ENCODE results near the gene ITGB5.

Gene ITGB5

GRCh38 chr3:124887177-124887931 is at the start of gene ITGB5:
ITGB5 (minus strand) TSS chr3:124887365; CDS start chr3:124887000, 365 bp downstream.
- no peak for DNase-seq (ENCODE audit: low read depth)

GRCh38 chr3:124935794-124936542 is 48.8 kb upstream of the ITGB5 start:
- no peak for DNase-seq (ENCODE audit: low read depth)

- DNase-seq (ENCODE audit: low read depth) = no peak
Observed at GRCh38 chr3:124935264-124935663, 48.1 kb upstream of the ITGB5 start.

- DNase-seq (ENCODE audit: low read depth) = no peak
Observed at GRCh38 chr3:124934577-124934976, 47.4 kb upstream of the ITGB5 start, which contains the start of gene MUC13. MUC13 (minus strand) TSS chr3:124934751; CDS start chr3:124934712, 39 bp downstream.

- DNase-seq (ENCODE audit: low read depth) = peak; percentile 40
Observed at GRCh38 chr3:124928333-124929202, 41.4 kb upstream of the ITGB5 start.

DNA sequence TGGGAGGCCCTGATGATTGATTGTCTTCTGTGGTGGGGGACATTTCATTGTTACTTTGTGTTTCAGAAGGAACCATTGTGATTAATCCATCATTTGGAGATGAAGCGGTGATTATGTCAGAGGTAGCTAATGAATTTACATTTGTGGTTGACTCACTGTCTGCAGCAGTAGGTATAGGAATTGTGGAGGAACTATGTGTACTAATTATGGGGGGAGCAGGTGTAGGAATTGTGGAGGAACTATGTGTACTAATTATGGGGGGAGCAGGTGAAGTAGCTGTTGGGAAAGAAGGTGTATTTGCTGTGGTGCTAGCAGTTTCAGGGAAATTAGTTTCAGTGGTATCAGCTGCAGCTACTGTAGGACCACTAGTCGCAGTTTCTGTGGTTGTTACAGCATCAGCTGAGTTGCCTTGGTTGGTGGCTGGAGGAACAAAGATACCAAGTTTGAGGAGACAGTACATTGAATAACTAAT is 40.4 kb upstream of the ITGB5 start:
- DNase-seq (ENCODE audit: low read depth) = no peak

GRCh38 chr3:124926426-124927101 is 39.4 kb upstream of the ITGB5 start:
- no peak for DNase-seq (ENCODE audit: low read depth)

DNA sequence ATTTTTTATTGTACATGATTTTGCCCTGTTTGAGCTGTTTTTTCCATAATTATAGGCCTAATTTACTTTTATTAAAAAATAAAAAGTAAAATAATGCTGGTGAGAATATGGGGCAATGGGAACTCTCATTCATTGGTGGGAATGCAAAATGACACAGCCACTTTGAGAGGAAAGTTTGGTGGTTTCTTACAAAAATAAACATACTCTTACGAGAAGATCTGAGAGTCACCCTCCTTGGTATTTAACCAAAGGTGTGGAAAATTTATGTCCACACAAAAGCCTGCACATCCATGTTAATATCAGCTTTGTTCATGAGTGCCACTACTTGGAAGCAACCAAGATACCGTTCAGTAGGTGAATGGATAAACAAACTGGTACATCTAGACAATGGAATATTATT is 37.6 kb upstream of the ITGB5 start:
- DNase-seq (ENCODE audit: low read depth) = no peak

DNA sequence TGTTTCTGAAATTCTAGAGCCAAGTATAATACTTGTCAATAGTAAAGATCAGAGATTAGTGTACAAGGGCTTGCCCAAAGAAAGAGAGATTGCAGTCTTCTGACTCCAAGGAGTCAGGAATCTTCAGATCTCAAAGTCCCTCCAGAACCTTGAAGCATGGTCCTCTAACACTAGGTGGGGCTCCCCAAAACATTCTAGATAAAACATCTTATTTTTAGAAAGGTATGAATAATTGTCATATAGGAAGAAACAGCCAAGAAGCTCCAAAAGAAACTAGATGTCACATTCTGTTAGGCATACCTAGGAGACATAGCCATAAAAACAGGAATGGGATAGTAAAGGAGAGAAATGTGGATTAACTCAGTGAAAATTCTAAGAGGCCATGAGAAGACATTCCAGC is 36.7 kb upstream of the ITGB5 start:
- no peak for DNase-seq (ENCODE audit: low read depth)

DNA sequence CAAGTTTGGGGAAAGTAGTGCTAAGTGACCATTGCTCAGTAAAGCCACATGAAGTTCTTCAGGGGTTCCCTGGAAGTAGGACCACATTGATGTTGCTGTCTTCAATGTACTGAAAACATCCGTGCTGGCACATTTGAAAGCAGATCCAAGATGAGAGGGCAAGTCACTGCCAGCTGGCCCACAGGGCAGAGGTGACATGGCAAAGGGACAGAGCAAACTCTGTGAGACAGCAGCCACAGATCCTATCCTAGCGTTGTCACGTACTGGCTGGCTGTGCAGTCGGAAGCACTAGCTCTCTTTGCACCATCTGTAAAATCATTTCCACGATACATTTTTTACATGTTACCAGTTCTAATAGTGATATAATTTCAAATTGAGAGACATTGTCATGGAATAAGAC is 33.6 kb upstream of the ITGB5 start:
- no peak for DNase-seq (ENCODE audit: low read depth)

GRCh38 chr3:124919756-124920155 is 32.6 kb upstream of the ITGB5 start:
- no peak for DNase-seq (ENCODE audit: low read depth)

GRCh38 chr3:124918524-124918923 is 31.4 kb upstream of the ITGB5 start:
- no peak for DNase-seq (ENCODE audit: low read depth)

DNA sequence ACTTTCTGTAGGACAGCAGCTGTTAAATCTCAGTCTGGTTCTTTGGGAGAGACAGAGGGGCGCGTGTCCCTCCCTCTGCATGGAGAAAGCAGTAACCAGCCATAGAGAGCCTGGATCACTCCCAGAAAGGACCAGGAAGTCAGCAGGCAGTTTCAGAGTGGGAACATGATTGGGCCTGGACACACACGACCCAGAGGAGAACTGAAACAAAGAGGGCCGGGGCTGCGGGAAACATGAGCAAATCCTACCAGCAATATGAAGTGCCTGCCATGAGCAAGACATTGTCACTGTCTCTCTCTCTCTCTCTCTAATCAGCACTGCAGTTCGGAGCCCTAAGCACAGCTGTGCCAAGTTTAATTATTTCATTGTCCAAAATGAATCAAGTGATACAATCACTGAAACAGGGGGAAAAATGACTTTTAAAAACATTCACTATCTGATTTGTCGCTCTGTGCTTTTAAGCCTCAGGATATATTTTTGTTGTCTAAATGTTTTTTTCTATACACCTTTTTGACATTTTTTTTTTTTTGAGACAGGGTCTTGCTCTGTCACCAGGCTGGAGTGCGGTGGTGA is 29.8 kb upstream of the ITGB5 start:
- no peak for DNase-seq (ENCODE audit: low read depth)

DNA sequence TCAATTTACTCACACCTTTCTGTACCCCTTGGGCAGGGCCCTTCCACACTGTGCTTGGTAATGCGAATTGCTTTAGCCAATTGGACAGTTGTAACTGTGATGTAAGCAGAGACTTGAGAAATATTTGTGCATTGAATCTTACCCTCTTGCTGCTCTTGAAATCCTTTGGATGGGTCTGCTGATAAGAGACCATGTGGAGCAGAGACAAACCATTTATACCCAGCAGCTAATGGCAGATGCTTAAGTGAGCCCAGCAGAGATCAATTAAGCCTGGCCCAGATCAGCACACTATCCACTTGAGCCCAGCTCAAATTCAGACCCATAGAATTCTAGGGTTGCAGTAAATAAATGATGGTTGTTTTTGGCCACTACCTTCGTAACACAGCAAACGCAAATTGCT is 28.1 kb upstream of the ITGB5 start:
- no peak for DNase-seq (ENCODE audit: low read depth)

DNA sequence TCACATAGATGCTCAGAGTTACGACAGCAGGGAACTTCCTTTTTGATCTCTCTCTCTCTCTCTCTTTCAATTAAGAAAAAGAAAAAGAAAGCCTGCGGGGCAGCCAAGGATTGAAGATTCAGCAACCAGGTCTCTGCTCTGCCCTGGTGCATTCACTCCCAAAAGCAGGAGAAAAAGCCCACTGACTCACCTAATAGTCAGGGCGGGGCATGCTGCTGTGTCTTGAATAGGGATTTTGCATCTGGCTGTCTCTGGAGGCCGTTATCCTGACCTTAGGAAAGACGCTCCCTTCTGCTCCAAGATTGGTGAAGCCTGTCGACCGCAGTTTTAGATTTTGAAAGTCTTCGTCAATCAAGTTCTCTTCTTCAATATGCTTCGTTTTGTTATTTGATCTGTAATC is 20.8 kb upstream of the ITGB5 start:
- no peak for DNase-seq (ENCODE audit: low read depth)

DNA sequence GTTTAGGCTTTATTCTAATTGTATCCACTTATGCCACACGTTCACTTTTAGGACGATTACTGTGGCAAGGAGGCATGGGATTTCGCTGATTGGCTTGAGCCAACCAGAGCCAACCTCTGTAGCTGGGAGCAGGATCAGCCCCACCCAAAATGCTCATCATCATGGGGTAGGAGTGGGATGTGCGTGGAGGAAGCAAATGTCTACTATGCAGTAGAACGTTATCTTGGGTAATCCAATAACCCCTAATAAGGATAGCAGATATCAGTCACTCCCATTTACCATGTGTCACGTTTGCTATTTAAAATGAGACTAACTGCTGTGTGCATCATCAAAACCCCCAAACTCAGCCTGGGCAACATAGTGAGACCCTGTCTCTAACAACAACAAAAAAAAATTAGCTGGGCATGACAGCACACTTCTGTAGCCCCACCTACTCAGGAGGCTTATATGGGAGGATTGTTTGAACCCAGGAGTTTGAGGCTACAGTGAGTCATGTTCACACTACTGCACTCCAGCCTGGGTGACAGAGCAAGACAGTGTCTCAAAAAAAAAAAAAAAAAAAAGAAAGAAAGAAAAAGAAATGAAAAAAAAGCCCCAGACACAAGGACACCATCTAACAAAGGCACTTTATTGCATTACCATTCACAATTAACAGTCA is 17.8 kb upstream of the ITGB5 start:
- DNase-seq (ENCODE audit: low read depth) = no peak

DNA sequence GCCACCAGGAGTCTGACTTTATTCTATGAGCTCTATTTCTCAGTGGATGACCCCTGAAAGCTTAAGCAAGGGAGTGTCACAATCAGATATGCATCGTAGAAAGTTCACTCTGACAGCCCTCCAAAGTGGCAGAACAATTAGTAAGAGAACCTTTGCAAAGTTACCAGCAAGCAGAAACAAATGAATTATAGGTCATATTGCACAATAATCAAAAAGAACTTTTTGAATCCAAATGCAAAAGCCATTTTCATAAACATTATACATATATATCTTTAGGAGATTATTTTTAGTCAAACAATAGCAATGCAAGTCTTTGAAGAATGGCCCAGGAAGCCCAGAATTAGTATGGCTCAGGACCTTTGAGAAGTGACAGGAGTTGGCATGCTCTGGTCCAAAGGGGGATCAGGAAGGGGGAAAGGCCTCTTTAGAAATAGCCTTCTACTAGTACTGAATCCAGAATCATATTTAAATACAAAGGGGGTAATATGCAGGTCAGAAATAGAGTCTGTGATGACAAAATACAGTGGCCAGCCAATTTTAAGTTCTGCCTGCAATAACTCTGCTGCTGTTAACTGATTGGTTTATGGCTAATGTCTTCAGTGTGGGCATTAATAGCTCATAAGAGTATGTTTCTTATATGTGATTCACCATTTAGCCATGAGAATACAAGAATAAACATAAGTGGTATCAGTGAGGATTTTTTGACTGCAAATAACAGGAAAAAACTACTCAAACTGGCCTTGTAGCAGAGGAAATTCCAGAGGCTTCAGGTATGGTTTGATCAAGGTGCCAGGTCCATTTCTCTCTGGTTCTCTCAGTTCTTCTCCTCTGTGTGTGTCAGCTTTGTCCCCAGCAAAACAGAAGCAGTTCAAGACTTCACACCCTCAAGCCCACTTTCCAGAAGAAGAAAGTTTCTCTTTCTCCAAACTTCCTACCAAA is 17.0 kb upstream of the ITGB5 start:
- DNase-seq (ENCODE audit: low read depth) = no peak

DNA sequence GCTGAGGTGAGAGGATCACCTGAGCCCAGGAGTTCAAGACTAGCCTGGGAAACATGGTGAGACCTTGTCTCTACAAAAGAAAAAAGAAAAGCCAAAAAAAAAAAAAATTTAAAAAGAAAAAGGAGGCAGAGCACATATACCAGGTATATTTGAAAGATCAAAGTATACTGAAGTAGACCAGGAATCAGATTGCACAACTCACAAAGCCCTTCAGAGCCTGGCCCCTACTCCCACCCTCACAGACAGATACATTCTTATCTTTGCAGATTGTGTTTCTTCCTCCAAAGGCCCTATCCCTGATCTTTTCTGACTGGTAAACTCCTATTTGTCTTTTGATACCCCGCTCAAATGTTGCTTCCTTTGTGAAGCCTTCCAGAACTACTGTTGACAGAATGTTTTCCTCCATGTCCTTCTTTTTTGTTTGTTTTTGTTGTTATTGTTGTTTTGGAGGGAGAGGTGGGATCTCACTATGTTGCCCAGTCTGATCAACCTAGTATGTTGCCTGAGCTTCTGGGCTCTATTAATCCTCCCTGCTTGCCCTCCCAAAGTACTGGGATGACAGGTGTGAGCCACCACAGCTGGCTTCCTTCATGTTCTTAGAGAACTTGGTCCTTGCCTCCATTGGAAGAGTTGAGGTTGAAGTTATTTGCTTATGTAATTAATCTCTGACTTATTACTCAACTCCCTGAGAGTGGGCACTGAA is 9.8 kb upstream of the ITGB5 start:
- DNase-seq (ENCODE audit: low read depth) = no peak

GRCh38 chr3:124895756-124896155 is 8.6 kb upstream of the ITGB5 start:
- no peak for DNase-seq (ENCODE audit: low read depth)
